ENCODE results near the gene JPH4.

Gene JPH4

GRCh38 chr14:23567186-23568020 lies 11.2 kb downstream of the JPH4 start, which contains the start of gene AP1G2:
Gene AP1G2 (minus strand): TSS chr14:23567791. CDS start chr14:23567314, 477 bp downstream.
- Mint-ChIP-seq H3K4me3 (peak within 1 kb of the TSS; percentile 100), H3K36me3 (peaks cover 15% of the 10 kb centered on the region)
- peak; percentile 67 to 73 for DNase-seq (ENCODE audit: low spot score in 2 of 2)

GRCh38 chr14:23566778-23567185 lies 11.8 kb downstream of the JPH4 start:
- Mint-ChIP-seq H3K27ac (peak overlapping the region; percentile 63), H3K27me3 (peaks cover 2% of the 10 kb centered on the region), H3K9me3 (no peaks in the 10 kb centered on the region), H3K4me1 (peaks cover 36% of the 10 kb centered on the region), H3K36me3 (peaks cover 16% of the 10 kb centered on the region), H3K4me3 (peak overlapping the region; percentile 100)
- ATAC-seq (ENCODE audit: low read depth): no peak
- no peak for DNase-seq (ENCODE audit: low spot score in 2 of 2)

More at GRCh38 chr14:23567186-23568020, 11.2 kb downstream of the JPH4 start, which contains the start of gene AP1G2:
- ATAC-seq (ENCODE audit: low read depth): peak; percentile 92
- Mint-ChIP-seq H3K4me1 (peaks cover 36% of the 10 kb centered on the region), H3K27ac (peak within 1 kb of the TSS; percentile 93), H3K27me3 (peaks cover 6% of the 10 kb centered on the region), H3K9me3 (no peaks in the 10 kb centered on the region)

- peak overlapping the region; percentile 100 for H3K4me3 Mint-ChIP-seq
- DNase-seq (ENCODE audit: low spot score in 2 of 2) (no peak), ATAC-seq (ENCODE audit: low read depth) (no peak)
- peak overlapping the region; percentile 63 for H3K27ac Mint-ChIP-seq
- H3K27me3 Mint-ChIP-seq: peaks cover 2% of the 10 kb centered on the region
- H3K9me3 Mint-ChIP-seq: no peaks in the 10 kb centered on the region
- peaks cover 20% of the 10 kb centered on the region for H3K36me3 Mint-ChIP-seq
- H3K4me1 Mint-ChIP-seq: peaks cover 38% of the 10 kb centered on the region
These were observed 12.3 kb downstream of the JPH4 start for GRCh38 chr14:23566112-23566777.

- Mint-ChIP-seq H3K4me1 (peaks cover 42% of the 10 kb centered on the region), H3K27ac (no peak overlapping the region), H3K9me3 (no peaks in the 10 kb centered on the region), H3K4me3 (peak overlapping the region; percentile 29), H3K36me3 (peaks cover 24% of the 10 kb centered on the region), H3K27me3 (peaks cover 2% of the 10 kb centered on the region)
- no peak for ATAC-seq (ENCODE audit: low read depth)
- DNase-seq (ENCODE audit: low spot score in 2 of 2): no peak
These were observed 13.0 kb downstream of the JPH4 start for GRCh38 chr14:23565626-23566025.

- Mint-ChIP-seq H3K9me3 (no peaks in the 10 kb centered on the region), H3K27ac (peak overlapping the region; percentile 35), H3K27me3 (peaks cover 2% of the 10 kb centered on the region), H3K36me3 (peaks cover 29% of the 10 kb centered on the region), H3K4me1 (peaks cover 46% of the 10 kb centered on the region), H3K4me3 (peak overlapping the region; percentile 51)
- no peak for ATAC-seq (ENCODE audit: low read depth)
- no peak for DNase-seq (ENCODE audit: low spot score in 2 of 2)
These were observed 13.7 kb downstream of the JPH4 start for GRCh38 chr14:23564876-23565275.

GRCh38 chr14:23564181-23564812 lies 14.3 kb downstream of the JPH4 start:
- ATAC-seq (ENCODE audit: low read depth) (no peak), DNase-seq (ENCODE audit: low spot score in 2 of 2) (no peak)
- peak overlapping the region; percentile 80 for H3K27ac Mint-ChIP-seq
- no peak overlapping the region for H3K4me3 Mint-ChIP-seq
- H3K4me1 Mint-ChIP-seq: peaks cover 46% of the 10 kb centered on the region
- H3K9me3 Mint-ChIP-seq: no peaks in the 10 kb centered on the region
- peaks cover 1% of the 10 kb centered on the region for H3K27me3 Mint-ChIP-seq
- H3K36me3 Mint-ChIP-seq: peaks cover 29% of the 10 kb centered on the region

GRCh38 chr14:23563473-23564180 lies 15.0 kb downstream of the JPH4 start:
- no peaks in the 10 kb centered on the region for H3K9me3 Mint-ChIP-seq
- peaks cover 43% of the 10 kb centered on the region for H3K4me1 Mint-ChIP-seq
- H3K27me3 Mint-ChIP-seq: no peaks in the 10 kb centered on the region
- ATAC-seq (ENCODE audit: low read depth): no peak
- no peak for DNase-seq (ENCODE audit: low spot score in 2 of 2)
- peak overlapping the region; percentile 80 for H3K27ac Mint-ChIP-seq
- peaks cover 31% of the 10 kb centered on the region for H3K36me3 Mint-ChIP-seq
- H3K4me3 Mint-ChIP-seq: no peak overlapping the region

GRCh38 chr14:23562822-23563472 lies 15.6 kb downstream of the JPH4 start:
- peak; percentile 58 to 65 for DNase-seq (ENCODE audit: low spot score in 2 of 2)
- no peaks in the 10 kb centered on the region for H3K9me3 Mint-ChIP-seq
- H3K36me3 Mint-ChIP-seq: peaks cover 31% of the 10 kb centered on the region
- peaks cover 43% of the 10 kb centered on the region for H3K4me1 Mint-ChIP-seq
- H3K27me3 Mint-ChIP-seq: no peaks in the 10 kb centered on the region
- H3K27ac Mint-ChIP-seq: no peak overlapping the region
- peak; percentile 12 for ATAC-seq (ENCODE audit: low read depth)
- H3K4me3 Mint-ChIP-seq: no peak overlapping the region

- Mint-ChIP-seq H3K27me3 (no peaks in the 10 kb centered on the region), H3K9me3 (no peaks in the 10 kb centered on the region), H3K4me1 (peaks cover 47% of the 10 kb centered on the region), H3K36me3 (peaks cover 31% of the 10 kb centered on the region), H3K4me3 (no peak overlapping the region), H3K27ac (peak overlapping the region; percentile 77)
- no peak for DNase-seq (ENCODE audit: low spot score in 2 of 2)
- ATAC-seq (ENCODE audit: low read depth): no peak
These were observed 16.4 kb downstream of the JPH4 start for GRCh38 chr14:23561873-23562821.

GRCh38 chr14:23561259-23561658 lies 17.3 kb downstream of the JPH4 start:
- DNase-seq (ENCODE audit: low spot score in 2 of 2): no peak
- ATAC-seq (ENCODE audit: low read depth): no peak
- Mint-ChIP-seq H3K27me3 (no peaks in the 10 kb centered on the region), H3K4me3 (no peak overlapping the region), H3K4me1 (peaks cover 48% of the 10 kb centered on the region), H3K27ac (peak overlapping the region; percentile 77), H3K36me3 (peaks cover 31% of the 10 kb centered on the region), H3K9me3 (no peaks in the 10 kb centered on the region)

GRCh38 chr14:23559926-23560520 lies 18.6 kb downstream of the JPH4 start:
- Mint-ChIP-seq H3K9me3 (no peaks in the 10 kb centered on the region), H3K36me3 (peaks cover 31% of the 10 kb centered on the region), H3K27me3 (no peaks in the 10 kb centered on the region), H3K4me1 (peaks cover 50% of the 10 kb centered on the region), H3K27ac (no peak overlapping the region), H3K4me3 (no peak overlapping the region)
- ATAC-seq (ENCODE audit: low read depth): no peak
- DNase-seq (ENCODE audit: low spot score in 2 of 2): no peak

Data from memory B cell (primary cell).